HUDEP-2 (cell line): ENCODE results near the gene CD4.
"Not testable (repeated sequence)": the region's sequence is repeated elsewhere in the genome, so short reads cannot be mapped to it uniquely, and the experiment has no call there.

ENCODE experiments used
- DNase-seq, 76 experiments: peaks; one replicate each; lab custom pipeline; 2025; ENCODE audit not compliant: unreplicated experiment in 76 of 76; lab: John Stamatoyannopoulos, UW

CD4 gene

DNA sequence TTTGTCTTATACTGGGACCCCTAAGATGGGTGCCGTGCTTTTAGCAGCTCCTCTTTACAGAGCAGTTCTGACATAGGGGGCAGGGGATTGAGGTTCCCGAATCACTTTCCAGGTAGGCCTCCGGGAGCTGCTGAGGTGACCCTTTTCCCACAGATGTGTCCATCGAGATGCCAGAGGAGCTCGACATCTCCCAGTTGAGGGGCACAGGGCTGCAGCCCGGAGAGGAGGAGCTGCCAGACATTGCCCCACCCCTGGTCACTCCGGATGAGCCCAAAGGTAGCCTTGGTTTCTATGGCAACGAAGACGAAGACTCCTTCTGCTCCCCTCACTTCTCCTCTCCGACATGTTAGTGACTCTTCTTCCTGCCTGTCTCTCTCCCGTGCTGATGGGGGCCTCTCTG lies 73.7 kb downstream of the CD4 start:
- no peak for DNase-seq

DNA sequence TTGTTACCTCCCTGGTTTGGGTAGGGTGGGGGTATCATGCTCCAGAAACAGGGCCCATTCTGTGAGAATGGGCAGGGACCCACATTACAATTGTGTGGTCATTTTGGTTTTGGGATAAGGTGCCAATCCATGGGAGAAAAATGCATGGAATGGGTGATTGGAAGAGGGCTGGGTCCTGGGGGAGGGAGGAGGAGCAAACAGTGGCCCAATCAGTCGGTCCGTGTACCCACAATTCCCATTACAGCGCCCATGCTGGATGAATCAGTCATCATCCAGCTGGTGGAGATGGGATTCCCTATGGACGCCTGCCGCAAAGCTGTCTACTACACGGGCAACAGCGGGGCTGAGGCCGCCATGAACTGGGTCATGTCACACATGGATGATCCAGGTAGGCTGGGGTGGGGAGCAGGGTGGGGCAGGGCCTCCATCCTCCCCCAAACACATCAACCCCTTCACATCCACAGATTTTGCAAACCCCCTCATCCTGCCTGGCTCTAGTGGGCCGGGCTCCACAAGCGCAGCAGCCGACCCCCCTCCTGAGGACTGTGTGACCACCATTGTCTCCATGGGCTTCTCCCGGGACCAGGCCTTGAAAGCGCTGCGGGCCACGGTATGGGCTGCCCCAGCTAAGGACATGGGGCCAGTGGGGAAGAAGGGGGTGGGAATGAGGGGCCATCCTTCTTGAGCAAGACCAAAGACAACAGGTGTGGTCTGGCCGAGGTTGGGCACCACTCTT lies 74.4 kb downstream of the CD4 start:
- DNase-seq = no peak

DNA sequence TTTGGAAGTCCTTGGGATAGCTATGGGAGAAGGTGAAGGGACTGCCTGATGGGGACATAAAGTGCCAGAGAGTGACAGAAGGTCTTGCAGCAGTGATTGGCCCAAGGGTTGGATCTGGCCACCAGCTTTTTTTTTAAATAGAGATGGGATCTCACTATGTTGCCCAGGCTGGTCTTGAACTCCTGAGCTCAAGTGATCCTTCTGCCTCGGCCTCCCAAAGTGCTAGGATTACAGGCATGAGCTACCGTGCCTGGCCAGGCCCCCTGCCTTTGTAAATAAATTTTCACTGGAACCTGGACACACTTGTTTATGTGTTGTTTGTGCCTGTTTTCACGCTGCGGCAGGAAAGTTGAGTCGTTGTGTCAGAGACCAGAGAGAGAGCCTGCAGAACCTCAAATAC lies 76.0 kb downstream of the CD4 start:
- not testable (repeated sequence) for DNase-seq

DNA sequence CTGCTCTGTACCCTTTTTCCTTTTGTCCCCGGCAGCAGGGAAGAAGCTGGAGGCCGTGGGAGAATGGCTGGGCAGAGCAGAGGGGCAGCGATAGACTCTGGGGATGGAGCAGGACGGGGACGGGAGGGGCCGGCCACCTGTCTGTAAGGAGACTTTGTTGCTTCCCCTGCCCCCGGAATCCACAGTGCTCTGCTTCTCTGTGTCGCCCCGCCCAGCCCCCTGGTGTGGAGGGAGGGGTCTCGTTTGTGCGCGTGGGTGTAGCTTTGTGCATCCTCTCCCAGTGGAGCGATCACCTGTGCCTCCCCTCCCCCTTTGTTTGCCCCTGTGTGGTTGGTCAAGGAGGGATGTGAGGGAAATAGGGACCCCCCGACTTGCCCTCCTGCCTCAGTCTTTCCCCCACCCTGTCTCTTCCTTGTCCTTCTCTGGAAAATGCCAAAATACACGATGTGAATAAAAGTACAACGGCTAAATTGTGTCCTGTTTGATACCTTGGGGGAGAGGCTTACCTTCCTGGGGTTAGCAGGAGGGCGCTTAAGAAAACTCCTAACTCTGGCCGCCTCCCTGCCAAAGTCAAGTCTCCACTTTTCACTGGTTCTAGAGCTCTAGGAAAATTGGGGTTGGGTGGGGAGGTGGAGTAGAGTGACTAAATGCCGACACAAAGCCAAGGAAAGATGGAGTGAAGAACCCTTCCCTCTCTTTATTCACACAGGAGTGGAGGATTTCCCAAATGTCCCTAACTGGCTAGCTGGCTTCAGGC lies 77.0 kb downstream of the CD4 start:
- no peak for DNase-seq

DNA sequence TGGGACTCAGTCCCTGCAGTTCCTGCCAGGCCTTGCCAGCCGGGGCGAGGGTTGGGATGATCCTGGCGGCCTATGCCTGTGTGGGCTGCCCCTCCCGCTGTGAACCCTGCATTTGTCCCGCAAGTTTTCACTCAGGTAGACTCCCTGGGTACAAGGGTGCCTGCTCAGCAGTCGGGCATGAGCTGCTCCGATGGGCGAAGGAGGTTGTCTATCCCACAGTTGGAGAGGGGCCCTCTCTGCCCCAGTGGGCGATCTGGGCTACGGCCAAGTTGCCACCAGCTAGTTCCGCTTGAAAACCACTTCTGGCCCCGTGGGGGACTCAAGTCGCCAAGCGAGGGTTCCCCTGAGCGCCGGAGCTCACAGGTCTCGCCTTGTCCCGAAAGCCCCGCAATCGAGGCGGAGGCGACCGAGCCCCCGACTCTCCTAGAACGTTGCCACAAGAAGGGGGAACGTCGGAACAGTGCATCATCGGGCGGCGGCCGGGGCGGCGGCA lies 77.6 kb downstream of the CD4 start:
- peak in 5 of 76 experiments; percentile 36 to 55 (median 47) for DNase-seq

DNA sequence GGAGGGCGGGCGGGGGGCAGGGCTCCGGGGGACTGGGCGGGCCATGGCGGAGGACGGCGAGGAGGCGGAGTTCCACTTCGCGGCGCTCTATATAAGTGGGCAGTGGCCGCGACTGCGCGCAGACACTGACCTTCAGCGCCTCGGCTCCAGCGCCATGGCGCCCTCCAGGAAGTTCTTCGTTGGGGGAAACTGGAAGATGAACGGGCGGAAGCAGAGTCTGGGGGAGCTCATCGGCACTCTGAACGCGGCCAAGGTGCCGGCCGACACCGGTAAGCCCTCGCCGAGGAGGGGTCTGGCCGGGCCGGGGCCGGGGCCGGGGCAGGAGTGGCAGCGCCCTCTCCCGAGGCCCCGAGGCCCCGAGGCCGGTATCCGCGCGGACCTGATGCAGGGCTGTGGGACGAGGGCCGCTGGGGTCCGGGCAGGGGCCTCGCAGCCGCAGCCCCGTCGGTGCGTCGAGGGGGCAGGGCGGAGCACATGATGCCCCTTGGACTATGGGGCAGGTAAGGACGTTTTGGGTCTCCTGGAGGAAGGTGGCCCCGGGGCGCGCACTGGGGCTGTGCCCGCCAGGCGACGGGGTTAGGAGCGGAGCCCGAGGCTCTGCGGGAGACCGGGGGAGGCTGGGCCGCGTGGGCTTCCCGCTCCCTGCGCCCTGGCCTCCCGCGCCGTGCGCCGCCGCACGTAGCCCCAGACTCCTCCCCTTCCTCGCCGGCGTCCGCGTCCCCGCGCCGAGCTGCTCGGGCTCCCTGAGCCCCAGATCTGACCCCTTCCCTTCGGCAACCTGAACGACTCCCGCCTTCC lies 78.3 kb downstream of the CD4 start, which contains the start of gene TPI1:
TSS of gene TPI1 (plus strand) at position 119 of the 798 bp plus-strand sequence. CDS start at position 155, 36 bp downstream.
- peak in 68 of 76 experiments; percentile 5 to 85 (median 66) for DNase-seq

DNA sequence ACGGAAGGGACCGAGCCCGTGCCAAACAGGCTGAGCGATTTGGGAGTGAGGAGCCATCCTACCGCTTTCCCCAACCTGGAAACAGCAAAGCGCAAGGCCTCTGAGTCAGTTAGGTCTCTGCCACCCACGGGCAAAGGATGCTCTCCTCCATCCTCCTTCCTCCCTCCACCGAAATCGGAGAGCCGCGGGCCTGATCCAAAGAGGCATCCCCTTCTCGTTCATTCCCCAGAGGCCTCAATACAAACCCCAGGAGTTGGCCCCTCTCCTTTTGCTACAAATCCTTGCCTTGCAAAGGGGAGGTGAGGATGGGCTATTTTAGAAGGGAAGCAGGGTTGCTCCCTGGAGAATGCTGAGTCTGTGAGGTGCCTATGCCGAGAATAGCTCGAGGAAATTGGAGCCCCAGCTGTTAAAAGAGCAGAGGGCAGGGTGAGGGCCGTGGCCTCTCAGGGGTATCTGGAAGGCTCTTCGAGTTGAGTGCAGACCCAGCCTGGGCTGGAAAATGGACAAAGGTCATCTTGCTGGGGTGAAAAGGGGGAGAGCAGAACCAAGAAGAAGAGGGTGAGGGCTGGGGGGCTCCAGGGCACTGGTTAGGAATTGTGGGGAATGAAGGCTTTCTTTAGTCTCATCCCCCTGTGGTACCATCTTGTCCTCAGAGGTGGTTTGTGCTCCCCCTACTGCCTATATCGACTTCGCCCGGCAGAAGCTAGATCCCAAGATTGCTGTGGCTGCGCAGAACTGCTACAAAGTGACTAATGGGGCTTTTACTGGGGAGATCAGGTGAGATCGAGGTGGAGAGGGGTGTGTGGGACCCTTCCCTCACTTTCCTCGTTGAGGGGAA lies 79.1 kb downstream of the CD4 start:
- peak in 32 of 76 experiments; percentile 2 to 47 (median 16) for DNase-seq

DNA sequence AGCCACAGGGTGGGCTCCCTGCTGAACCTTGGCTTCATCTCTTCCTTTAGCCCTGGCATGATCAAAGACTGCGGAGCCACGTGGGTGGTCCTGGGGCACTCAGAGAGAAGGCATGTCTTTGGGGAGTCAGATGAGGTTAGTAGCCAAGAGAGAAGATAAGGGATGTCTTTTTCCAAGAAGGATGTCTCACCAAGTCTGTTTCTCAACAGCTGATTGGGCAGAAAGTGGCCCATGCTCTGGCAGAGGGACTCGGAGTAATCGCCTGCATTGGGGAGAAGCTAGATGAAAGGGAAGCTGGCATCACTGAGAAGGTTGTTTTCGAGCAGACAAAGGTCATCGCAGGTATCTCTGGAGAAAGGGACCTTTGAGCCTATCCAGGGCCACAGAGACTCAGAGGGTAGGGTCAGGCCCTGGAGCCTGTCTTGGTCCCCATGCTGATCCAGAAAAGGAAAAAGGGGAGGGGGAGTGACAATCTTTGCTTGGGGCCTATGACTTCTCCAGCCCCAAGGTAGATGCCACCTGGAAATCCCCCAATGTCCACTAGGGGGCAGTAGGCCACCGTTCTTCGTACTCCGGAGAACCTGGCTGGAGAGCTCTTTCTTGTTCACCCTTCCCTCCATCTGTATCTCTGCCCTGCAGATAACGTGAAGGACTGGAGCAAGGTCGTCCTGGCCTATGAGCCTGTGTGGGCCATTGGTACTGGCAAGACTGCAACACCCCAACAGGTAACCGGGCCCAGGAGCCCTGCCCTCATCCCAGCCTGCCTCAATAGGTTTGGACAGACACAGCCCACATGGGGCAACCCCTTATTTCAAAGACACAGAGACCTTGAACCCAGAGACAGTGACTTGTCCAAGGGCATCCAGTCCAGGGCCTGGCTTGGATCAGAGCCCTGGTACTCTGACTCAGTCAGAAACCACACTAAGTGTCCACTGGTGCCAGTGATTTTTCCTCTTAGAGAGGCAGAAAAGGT lies 80.0 kb downstream of the CD4 start:
- peak in 72 of 76 experiments; percentile 15 to 85 (median 68) for DNase-seq

DNA sequence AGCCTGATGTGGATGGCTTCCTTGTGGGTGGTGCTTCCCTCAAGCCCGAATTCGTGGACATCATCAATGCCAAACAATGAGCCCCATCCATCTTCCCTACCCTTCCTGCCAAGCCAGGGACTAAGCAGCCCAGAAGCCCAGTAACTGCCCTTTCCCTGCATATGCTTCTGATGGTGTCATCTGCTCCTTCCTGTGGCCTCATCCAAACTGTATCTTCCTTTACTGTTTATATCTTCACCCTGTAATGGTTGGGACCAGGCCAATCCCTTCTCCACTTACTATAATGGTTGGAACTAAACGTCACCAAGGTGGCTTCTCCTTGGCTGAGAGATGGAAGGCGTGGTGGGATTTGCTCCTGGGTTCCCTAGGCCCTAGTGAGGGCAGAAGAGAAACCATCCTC lies 81.0 kb downstream of the CD4 start:
- DNase-seq = not testable (repeated sequence)
